Neural crest cell (in vitro differentiated cells): ENCODE results near the gene PNPLA7. TPM values are rescaled to one million over a fixed set of nuclear protein-coding genes. Genes with fewer than 3 reads are reported as not detected.
"Not testable (repeated sequence)": the region's sequence is repeated elsewhere in the genome, so short reads cannot be mapped to it uniquely, and the experiment has no call there.

Source experiments
- DNase-seq: peaks from one replicate; pipeline ENCODE4 v3.0.0; 2021; ENCODE audit warnings: low read depth, mixed read lengths, low spot score
- H3K27ac Mint-ChIP-seq: one replicate; pipeline ENCODE4 v1.8.0; 2021; ENCODE audit warnings: mild to moderate bottlenecking, mixed read lengths; ENCODE audit not compliant: unreplicated experiment
- H3K27me3 Mint-ChIP-seq: 2 replicates; pipeline ENCODE4 v1.8.0; 2021; ENCODE audit warnings: low read depth, mild to moderate bottlenecking, mixed read lengths
- H3K36me3 Mint-ChIP-seq: 2 replicates; pipeline ENCODE4 v1.8.0; 2021; ENCODE audit warnings: low read depth, mild to moderate bottlenecking, mixed read lengths
- H3K4me1 Mint-ChIP-seq: 2 replicates; pipeline ENCODE4 v1.8.0; 2021; ENCODE audit warnings: mixed read lengths
- H3K4me3 Mint-ChIP-seq: one replicate; pipeline ENCODE4 v1.8.0; 2021; ENCODE audit warnings: mild to moderate bottlenecking, mixed read lengths
- H3K9me3 Mint-ChIP-seq: 2 replicates; pipeline ENCODE4 v1.8.0; 2021; ENCODE audit warnings: mixed read lengths
- CTCF ChIP-seq: fragments of 200-600 bp; sonication (generic); conservative IDR thresholded peaks from 2 replicates; pipeline ENCODE4 v1.5.0; 2021; ENCODE audit warnings: antibody characterized with exemption, mild to moderate bottlenecking
- total RNA-seq: library from RNA; stranded (reverse); gene quantifications from 2 replicates; pipeline ENCODE4 v1.2.1, GENCODE V29; 2021

PNPLA7 gene
- total RNA-seq, 1 donor from 2014 or later: 2.2 TPM

DNA sequence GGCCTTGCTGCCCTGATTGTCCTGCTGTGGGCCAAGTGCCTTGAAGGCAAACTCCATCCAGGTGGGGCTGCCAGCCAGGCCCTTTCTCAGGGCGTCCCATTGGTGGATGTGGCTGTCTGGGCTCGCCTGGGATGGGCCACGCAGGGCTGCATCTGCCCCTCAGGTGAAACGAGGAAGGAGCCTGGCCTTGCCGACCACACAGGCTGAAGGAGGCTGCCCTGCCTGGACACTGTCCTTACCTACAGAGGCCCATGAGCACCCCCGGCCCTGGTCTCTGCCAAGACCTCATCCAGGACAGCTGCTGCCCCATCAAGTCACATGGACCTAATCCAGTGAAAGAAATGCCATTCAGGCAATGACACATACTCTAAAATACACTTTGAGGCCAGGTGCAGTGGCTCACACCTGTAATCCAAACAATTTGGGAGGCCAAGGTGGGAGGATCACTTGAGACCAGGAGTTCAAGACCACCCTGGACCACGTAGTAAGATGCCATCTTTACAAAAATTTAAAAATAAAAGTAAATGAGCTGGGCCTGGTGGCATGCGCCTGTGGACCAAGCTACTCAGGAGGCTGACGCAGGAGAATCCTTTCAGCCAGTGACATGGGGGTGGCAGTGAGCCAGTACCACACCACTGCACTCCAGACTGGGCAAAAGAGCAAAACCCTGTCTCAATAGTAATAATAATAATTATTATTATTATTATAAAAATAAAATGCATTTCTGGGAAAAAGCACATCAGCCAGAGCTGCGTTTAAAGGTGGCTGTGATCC, 33.9 kb downstream of the PNPLA7 start:
- DNase-seq: no peak

GRCh38 chr9:137515338-137515724, 34.9 kb downstream of the PNPLA7 start:
- Mint-ChIP-seq H3K36me3 (no peaks in the 10 kb centered on the region), H3K27ac (no peak overlapping the region), H3K9me3 (no peaks in the 10 kb centered on the region), H3K27me3 (no peaks in the 10 kb centered on the region), H3K4me3 (no peak overlapping the region), H3K4me1 (no peaks in the 10 kb centered on the region)
- DNase-seq: no peak
- no peak for TF ChIP-seq CTCF

More for the DNA sequence above, 33.9 kb downstream of the PNPLA7 start:
- no peak for TF ChIP-seq CTCF
- Mint-ChIP-seq H3K9me3 (no peaks in the 10 kb centered on the region), H3K27ac (no peak overlapping the region), H3K4me3 (no peak overlapping the region), H3K36me3 (no peaks in the 10 kb centered on the region), H3K27me3 (no peaks in the 10 kb centered on the region), H3K4me1 (no peaks in the 10 kb centered on the region)

- Mint-ChIP-seq H3K27ac (no peak overlapping the region), H3K36me3 (no peaks in the 10 kb centered on the region), H3K27me3 (no peaks in the 10 kb centered on the region), H3K9me3 (no peaks in the 10 kb centered on the region), H3K4me1 (no peaks in the 10 kb centered on the region), H3K4me3 (no peak overlapping the region)
- no peak for DNase-seq
- TF ChIP-seq CTCF: no peak
These were observed 35.4 kb downstream of the PNPLA7 start for GRCh38 chr9:137514691-137515337.

- H3K27me3 Mint-ChIP-seq, H3K4me3 Mint-ChIP-seq, H3K27ac Mint-ChIP-seq, H3K4me1 Mint-ChIP-seq, H3K36me3 Mint-ChIP-seq, DNase-seq, H3K9me3 Mint-ChIP-seq: not testable (repeated sequence)
These were observed 36.2 kb downstream of the PNPLA7 start for GRCh38 chr9:137513801-137514570.

DNA sequence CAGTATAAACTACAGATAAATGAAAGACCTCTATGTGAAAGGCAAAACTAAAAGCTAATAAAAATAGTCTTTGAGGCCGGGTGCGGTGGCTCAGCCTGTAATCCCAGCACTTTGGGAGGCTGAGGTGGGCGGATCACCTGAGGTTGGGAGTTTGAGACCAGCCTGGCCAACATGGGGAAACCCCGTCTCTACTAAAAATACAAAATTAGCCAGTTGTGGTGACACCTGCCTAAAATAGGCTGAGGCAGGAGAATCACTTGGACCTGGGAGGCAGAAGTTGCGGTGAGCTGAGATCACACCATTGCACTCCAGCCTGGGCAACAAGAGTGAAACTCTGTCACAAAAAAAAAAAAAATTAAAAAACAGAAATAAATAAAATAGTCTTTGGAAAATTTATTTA, 37.1 kb downstream of the PNPLA7 start:
- H3K9me3 Mint-ChIP-seq, H3K27me3 Mint-ChIP-seq, DNase-seq, H3K4me3 Mint-ChIP-seq, H3K36me3 Mint-ChIP-seq, H3K27ac Mint-ChIP-seq, H3K4me1 Mint-ChIP-seq: not testable (repeated sequence)

- Mint-ChIP-seq H3K4me1 (no peaks in the 10 kb centered on the region), H3K9me3 (peaks cover 4% of the 10 kb centered on the region), H3K27me3 (no peaks in the 10 kb centered on the region), H3K4me3 (no peak overlapping the region), H3K36me3 (peaks cover 5% of the 10 kb centered on the region), H3K27ac (peak overlapping the region; percentile 78)
- no peak for TF ChIP-seq CTCF
- no peak for DNase-seq
These were observed 38.3 kb downstream of the PNPLA7 start for GRCh38 chr9:137511758-137512463.

DNA sequence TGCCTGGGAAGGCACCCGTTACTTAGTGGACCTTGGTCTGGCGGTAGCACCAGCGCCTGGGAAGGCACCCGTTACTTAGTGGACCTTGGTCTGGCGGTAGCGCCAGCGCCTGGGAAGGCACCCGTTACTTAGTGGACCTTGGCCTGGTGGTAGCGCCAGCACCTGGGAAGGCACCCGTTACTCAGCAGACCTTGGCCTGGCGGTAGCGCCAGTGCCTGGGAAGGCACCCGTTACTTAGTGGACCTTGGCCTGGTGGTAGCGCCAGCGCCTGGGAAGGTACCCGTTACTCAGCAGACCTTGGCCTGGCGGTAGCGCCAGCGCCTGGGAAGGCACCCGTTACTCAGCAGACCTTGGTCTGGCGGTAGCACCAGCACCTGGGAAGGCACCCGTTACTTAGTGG, 39.1 kb downstream of the PNPLA7 start:
- H3K27ac Mint-ChIP-seq, H3K4me3 Mint-ChIP-seq, H3K4me1 Mint-ChIP-seq, H3K27me3 Mint-ChIP-seq, DNase-seq, H3K9me3 Mint-ChIP-seq, H3K36me3 Mint-ChIP-seq: not testable (repeated sequence)
